Activated naive CD8-positive, alpha-beta T cell (primary cell): Measurements from ENCODE around the gene MMP12.
"Not testable (repeated sequence)": the region's sequence is repeated elsewhere in the genome, so short reads cannot be mapped to it uniquely, and the experiment has no call there.

ENCODE experiments used
- H3K27ac Mint-ChIP-seq: one replicate; pipeline ENCODE4 v1.8.0; 2021; ENCODE audit warnings: mixed read lengths
- H3K27me3 Mint-ChIP-seq: one replicate; pipeline ENCODE4 v1.8.0; 2021; ENCODE audit warnings: mixed read lengths
- H3K36me3 Mint-ChIP-seq: one replicate; pipeline ENCODE4 v1.8.0; 2021; ENCODE audit warnings: mixed read lengths
- H3K4me1 Mint-ChIP-seq: one replicate; pipeline ENCODE4 v1.8.0; 2021; ENCODE audit warnings: low read depth, mixed read lengths
- H3K4me3 Mint-ChIP-seq: one replicate; pipeline ENCODE4 v1.8.0; 2021; ENCODE audit warnings: mild to moderate bottlenecking, mixed read lengths
- H3K9me3 Mint-ChIP-seq: one replicate; pipeline ENCODE4 v1.8.0; 2021; ENCODE audit warnings: low read depth, mixed read lengths

MMP12 gene

DNA sequence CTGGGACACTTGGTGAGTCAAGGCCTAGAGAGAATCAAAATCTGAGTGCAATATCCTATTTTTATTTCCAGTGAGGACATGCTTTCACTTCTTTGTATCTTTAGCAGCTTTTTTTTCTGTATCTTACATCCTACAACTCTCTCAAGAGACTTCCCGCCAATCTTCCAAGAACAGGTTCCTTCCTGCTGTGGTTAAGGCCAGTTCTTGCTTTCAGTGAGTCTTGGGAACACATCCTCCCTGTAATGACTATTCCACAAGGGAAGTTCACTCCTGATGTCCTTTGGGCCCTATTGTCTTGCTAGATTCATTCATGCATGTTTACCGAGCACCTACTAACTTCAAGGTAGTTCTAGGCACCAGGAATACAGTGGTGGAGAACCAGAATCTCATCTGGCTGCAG is 3.8 kb upstream of the MMP12 start:
- H3K4me3 Mint-ChIP-seq = no peak overlapping the region
- H3K36me3 Mint-ChIP-seq = no peaks in the 10 kb centered on the region
- no peaks in the 10 kb centered on the region for H3K4me1 Mint-ChIP-seq
- H3K9me3 Mint-ChIP-seq = no peaks in the 10 kb centered on the region
- no peak overlapping the region for H3K27ac Mint-ChIP-seq
- peaks cover 8% of the 10 kb centered on the region for H3K27me3 Mint-ChIP-seq

DNA sequence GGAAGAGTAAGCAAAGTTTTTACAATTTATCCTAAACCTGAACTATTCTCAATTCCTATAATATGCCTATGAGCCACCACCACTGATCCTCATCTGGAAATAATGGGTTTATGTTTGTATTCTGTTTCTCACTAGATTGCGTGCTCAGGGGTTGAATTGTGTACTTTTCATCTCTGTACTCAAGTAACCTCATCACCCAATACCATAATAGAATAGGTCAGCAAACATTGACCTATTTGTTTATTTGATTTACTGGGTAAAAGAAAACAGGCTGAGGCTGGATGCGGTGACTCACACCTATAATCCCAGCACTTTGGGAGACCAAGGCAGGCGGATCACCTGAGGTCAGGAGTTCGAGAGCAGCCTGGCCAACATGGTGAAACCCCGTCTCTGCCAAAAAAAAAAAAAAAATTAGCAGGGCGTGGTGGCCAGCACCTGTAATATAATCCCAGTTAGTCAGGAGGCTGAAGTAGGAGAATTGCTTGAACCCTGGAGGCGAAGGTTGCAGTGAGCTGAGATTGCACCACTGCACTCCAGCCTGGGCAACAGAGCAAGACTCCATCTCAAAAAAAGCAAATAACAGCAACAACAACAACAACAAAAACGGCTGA is 5.3 kb downstream of the MMP12 start:
- H3K4me1 Mint-ChIP-seq, H3K9me3 Mint-ChIP-seq, H3K36me3 Mint-ChIP-seq, H3K27me3 Mint-ChIP-seq, H3K4me3 Mint-ChIP-seq, H3K27ac Mint-ChIP-seq: not testable (repeated sequence)

DNA sequence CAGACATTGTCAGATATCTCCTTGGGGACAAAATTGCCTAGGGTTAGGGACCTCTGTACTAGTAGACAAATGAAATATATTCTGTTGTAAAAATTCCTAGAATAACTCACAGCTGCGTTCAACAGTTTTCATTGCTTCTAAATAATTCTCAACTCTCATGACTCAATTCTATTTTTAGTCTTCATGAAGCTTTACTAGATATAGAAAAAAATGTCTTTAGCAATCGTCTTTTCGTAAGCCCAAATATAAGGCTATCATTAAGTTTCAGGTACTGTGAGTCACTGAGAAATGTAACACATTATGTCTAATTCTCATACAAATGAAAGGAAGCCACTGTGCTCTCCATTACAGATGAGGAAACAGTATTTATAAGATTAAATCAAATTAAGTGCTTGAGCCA is 6.4 kb downstream of the MMP12 start:
- H3K9me3 Mint-ChIP-seq = no peaks in the 10 kb centered on the region
- no peak overlapping the region for H3K27ac Mint-ChIP-seq
- H3K36me3 Mint-ChIP-seq = no peaks in the 10 kb centered on the region
- H3K27me3 Mint-ChIP-seq = peaks cover 10% of the 10 kb centered on the region
- no peaks in the 10 kb centered on the region for H3K4me1 Mint-ChIP-seq
- H3K4me3 Mint-ChIP-seq = no peak overlapping the region

DNA sequence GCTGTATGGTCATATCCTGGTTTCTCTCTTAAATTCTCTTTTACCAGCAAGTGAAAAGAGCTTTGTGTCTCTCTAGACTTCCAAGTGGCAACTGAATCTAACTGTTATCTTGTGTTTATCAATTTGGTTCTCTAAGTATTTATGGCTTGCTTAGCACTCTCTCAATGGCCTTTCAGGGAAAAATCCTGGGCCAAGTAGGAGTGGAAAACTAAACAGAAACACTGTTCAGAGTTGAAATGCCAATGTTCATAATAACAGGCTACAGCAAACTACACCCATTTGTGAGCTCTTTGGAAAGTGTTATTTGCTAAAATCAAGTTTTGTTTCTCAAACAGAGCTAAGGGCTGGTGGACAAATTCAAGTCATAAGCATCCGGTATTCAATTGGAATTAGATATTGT is 10.1 kb downstream of the MMP12 start:
- no peaks in the 10 kb centered on the region for H3K9me3 Mint-ChIP-seq
- H3K36me3 Mint-ChIP-seq = no peaks in the 10 kb centered on the region
- no peak overlapping the region for H3K4me3 Mint-ChIP-seq
- H3K27ac Mint-ChIP-seq = no peak overlapping the region
- H3K27me3 Mint-ChIP-seq = peaks cover 12% of the 10 kb centered on the region
- no peaks in the 10 kb centered on the region for H3K4me1 Mint-ChIP-seq

DNA sequence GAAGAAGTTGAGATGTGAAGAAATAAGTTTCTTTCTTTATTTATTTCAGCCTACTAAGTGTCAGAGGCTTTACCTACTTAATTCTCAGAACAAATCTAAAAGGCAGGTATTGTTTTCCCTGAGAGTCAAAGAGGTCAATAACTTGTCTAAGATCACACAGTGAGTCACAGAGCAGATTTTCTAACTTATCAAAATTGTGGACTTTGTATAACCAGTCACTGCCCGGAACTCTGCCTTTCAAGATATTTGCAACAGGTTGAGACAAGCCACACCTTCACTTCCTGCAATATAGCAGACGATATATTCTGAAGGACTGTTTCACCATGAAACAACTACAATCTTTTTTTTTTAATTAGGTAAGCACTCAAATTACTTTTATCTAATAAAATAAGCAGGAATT is 20.8 kb downstream of the MMP12 start:
- Mint-ChIP-seq H3K9me3 (no peaks in the 10 kb centered on the region), H3K27me3 (peaks cover 4% of the 10 kb centered on the region), H3K4me3 (no peak overlapping the region), H3K27ac (no peak overlapping the region), H3K4me1 (no peaks in the 10 kb centered on the region), H3K36me3 (no peaks in the 10 kb centered on the region)

DNA sequence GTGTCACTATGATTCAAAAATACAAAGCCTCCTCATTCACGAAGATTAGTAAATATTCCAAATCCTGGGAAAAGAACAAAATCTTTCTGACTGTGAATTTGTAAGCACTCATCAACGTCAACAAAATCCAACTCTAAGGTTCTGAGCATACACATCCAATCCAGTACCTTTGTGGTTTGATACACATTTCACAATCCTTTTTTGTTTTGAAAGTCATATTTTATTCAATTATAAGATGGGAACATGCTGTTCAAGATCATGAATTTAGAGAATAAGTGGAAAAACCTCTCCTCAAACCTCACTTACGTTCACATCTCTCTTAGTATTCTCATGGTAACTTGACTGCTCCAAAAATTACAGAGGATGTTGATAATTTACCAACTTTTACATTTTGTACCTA is 21.7 kb downstream of the MMP12 start:
- no peak overlapping the region for H3K27ac Mint-ChIP-seq
- no peaks in the 10 kb centered on the region for H3K9me3 Mint-ChIP-seq
- no peak overlapping the region for H3K4me3 Mint-ChIP-seq
- no peaks in the 10 kb centered on the region for H3K36me3 Mint-ChIP-seq
- no peaks in the 10 kb centered on the region for H3K4me1 Mint-ChIP-seq
- H3K27me3 Mint-ChIP-seq = peaks cover 9% of the 10 kb centered on the region

DNA sequence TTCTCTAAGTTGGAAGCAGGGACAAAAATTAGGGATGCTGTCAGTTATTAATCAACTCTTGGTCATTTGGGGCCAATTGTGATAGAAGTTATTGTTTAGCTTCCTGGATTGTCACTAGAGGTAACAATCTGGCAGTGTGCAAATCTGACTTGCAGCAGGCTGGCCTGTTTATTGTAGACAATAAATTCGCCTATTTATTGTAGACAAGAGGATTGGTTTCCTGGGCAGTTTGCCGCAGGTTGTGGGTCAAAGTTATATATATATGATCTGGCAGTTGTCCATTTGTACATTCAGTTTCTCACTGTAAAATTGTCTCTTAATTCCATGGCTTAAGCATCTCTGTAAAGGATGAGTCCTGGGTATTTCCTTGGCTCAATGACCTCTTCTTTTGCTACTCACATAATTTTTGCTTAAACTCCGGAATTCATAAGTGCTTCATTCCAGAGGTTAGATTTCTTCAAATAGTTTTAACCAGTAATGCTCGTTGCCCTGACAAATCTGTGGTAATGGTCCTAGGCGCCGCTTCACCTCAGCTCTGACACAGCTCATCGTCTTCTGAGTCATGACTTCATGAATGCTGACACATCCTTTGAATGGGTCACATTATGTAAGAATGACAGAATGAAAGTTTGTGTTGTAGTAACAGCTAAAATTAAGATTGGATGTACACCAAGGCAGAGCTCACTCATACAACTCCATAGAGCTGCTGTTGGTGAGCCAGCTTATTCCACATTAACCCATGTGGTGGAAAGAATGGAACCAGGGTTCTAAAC is 23.6 kb downstream of the MMP12 start:
- Mint-ChIP-seq H3K4me3 (no peak overlapping the region), H3K36me3 (no peaks in the 10 kb centered on the region), H3K9me3 (no peaks in the 10 kb centered on the region), H3K4me1 (no peaks in the 10 kb centered on the region), H3K27me3 (peaks cover 9% of the 10 kb centered on the region), H3K27ac (no peak overlapping the region)

DNA sequence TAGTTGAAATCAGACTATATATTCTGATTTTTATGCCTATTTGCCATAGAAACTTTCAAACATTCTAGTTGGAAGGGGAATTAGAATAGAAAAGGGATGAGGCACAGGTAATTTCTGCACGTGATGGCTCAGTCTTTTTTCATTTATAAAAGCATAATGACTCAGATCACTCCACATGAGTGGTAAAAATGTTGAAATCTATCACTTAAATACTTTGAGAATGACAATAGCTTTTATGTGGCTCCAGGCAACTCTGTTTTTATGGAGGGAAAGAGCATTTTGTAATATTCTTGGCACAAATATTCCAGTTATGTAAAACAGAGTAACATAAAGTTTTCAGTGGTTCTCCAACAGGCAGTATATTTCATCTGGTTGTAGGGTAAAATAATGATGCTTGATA is 25.5 kb downstream of the MMP12 start:
- no peaks in the 10 kb centered on the region for H3K36me3 Mint-ChIP-seq
- no peaks in the 10 kb centered on the region for H3K4me1 Mint-ChIP-seq
- no peak overlapping the region for H3K4me3 Mint-ChIP-seq
- H3K27me3 Mint-ChIP-seq = peaks cover 9% of the 10 kb centered on the region
- no peak overlapping the region for H3K27ac Mint-ChIP-seq
- no peaks in the 10 kb centered on the region for H3K9me3 Mint-ChIP-seq

DNA sequence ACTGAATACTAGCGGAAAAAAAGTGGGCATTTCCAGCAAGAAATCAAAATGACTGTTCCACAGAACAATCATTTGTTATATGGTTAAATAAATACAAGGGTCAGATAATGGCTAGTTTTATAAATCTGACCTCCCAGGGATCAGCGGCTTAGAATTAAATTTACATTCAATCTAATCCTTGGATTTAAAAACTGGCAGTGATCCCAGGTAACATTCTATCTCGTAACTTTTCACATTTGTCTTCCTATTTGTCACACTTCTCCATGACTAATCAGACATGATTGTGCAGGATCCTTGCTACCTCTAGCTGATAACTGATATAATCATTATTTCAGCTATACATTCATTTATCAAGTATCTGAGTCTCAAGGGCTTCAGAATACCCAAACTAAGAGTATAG is 28.5 kb downstream of the MMP12 start:
- H3K4me3 Mint-ChIP-seq = no peak overlapping the region

DNA sequence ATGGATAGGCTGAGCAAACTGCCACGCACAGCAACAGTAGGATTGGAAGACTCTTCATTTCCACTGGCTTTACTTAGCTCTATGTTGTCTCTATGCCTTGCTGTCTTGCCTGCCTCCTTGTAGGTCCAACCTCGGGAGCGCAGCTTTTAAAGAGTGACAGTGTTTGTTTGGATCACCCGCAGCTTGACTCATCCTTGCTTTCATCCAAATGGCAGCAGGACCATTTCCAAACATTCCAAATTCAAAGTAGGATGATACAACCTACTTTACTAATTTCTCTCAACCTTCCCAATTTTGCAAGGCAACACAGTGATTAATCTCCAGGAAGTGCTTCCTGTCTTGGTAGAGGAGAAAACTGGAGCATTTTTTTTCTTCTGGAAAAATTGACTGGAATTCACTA is 31.3 kb downstream of the MMP12 start, which contains the start of gene MMP3:
TSS of gene MMP3 (minus strand) at position 121 of the 400 bp plus-strand sequence. CDS start at position 58, 63 bp downstream.
- Mint-ChIP-seq H3K27ac (no peak within 1 kb of the TSS), H3K9me3 (no peaks in the 10 kb centered on the region), H3K4me1 (no peaks in the 10 kb centered on the region), H3K4me3 (no peak within 1 kb of the TSS), H3K36me3 (no peaks in the 10 kb centered on the region), H3K27me3 (peaks cover 8% of the 10 kb centered on the region)

More for the DNA sequence above, 28.5 kb downstream of the MMP12 start:
- Mint-ChIP-seq H3K27ac (no peak overlapping the region), H3K9me3 (no peaks in the 10 kb centered on the region), H3K36me3 (no peaks in the 10 kb centered on the region), H3K27me3 (peaks cover 13% of the 10 kb centered on the region), H3K4me1 (no peaks in the 10 kb centered on the region)

DNA sequence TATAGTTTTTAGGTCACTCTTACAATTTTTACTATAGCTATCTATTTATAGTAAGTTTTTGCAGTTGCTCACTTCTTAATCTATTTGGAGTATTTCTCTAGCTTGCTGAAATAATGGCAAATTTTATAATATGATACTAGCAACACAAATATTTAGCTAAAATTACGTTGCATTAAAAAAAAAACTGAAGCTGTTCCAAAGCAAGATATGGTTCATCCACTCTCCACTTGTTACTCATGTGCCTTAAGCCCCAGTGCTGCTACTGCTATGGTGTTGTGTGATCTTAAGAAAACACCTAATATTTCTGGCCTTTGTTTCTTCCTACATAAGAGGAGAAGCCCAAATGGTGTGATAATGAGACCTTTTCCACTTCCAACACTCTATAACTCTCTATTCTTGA is 31.9 kb downstream of the MMP12 start:
- no peak overlapping the region for H3K27ac Mint-ChIP-seq
- no peaks in the 10 kb centered on the region for H3K4me1 Mint-ChIP-seq
- no peaks in the 10 kb centered on the region for H3K36me3 Mint-ChIP-seq
- H3K4me3 Mint-ChIP-seq = no peak overlapping the region
- H3K27me3 Mint-ChIP-seq = peaks cover 8% of the 10 kb centered on the region
- no peaks in the 10 kb centered on the region for H3K9me3 Mint-ChIP-seq

DNA sequence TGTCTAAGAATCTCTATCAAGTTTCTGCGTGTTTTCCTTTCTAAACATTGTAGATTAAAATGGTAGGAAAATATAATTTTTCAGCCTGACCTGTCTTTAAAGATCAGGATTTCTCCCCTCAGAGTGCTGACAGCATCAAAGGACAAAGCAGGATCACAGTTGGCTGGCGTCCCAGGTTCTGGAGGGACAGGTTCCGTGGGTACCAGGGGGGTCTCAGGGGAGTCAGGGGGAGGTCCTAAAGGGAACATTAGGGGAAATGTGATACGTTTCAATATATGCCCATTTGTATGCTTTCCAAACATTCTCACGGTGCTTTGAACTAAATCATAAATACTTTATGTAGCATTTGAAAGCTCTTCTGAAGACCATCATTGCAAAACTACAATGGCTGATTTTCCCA is 34.8 kb downstream of the MMP12 start:
- no peaks in the 10 kb centered on the region for H3K4me1 Mint-ChIP-seq
- H3K27me3 Mint-ChIP-seq = peaks cover 5% of the 10 kb centered on the region
- no peaks in the 10 kb centered on the region for H3K36me3 Mint-ChIP-seq
- H3K9me3 Mint-ChIP-seq = no peaks in the 10 kb centered on the region
- no peak overlapping the region for H3K4me3 Mint-ChIP-seq
- no peak overlapping the region for H3K27ac Mint-ChIP-seq

DNA sequence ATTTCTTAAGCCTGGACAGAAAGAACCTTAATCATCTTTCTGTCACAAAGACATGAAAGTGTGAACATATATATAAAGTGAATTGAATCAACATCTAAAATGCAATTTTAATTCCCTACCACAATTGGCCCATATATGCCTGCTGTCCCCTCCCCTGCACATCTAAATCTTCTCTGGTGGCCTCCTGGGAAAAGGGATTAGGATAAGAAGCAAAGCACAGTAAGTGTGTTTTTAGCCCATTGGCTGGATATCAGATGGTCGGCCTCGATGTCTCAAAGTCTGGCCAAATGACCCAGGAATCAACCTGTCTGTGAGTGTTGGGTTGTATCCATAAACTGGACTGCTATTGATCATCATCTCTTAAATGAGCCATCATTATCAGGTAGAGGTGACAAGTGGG is 37.1 kb downstream of the MMP12 start:
- Mint-ChIP-seq H3K4me3 (no peak overlapping the region), H3K27ac (no peak overlapping the region), H3K27me3 (peaks cover 3% of the 10 kb centered on the region), H3K4me1 (no peaks in the 10 kb centered on the region), H3K36me3 (no peaks in the 10 kb centered on the region), H3K9me3 (no peaks in the 10 kb centered on the region)

DNA sequence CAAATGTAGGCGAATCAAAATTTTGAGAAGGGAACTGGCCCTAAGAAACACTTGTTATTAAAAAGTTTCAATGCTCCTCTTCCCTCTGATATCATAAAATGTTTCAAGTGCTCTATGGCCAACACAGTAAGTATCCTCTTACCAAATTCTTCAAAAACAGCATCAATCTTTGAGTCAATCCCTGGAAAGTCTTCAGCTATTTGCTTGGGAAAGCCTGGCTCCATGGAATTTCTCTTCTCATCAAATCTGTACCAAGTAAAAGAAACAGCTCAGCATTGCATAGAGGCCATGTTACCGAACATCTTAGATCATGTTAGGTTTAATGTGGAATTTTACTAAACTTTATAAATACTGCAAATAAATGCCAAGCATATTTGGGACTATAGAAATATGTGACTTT is 37.6 kb downstream of the MMP12 start:
- Mint-ChIP-seq H3K27ac (no peak overlapping the region), H3K9me3 (no peaks in the 10 kb centered on the region), H3K27me3 (peaks cover 3% of the 10 kb centered on the region)

DNA sequence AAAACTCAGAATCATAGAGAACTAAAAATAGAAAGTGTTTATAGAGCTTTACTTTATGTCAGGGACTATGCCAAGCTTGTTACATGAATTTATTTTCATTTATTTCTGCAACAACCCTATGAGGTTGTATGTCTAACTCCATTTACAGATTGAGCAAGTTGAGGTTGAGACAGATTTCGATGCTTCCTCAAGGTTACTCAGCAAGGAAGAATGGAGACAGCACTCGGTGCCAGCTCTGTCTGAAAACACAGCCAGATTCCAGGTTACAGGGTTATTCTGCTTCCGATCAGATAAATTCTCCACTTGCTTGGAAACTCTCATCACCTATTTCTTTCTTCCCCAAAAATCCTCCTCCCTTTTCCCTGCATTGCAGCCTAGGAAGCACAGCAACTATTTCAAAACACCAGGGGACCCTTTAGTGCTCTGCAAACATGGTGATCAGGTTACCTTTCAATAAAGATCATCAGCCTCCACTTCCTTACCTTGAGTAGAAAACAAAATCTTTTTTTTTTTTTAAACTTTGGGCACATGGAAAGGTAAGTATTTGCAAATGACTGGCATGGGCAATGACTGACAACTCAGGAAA is 38.4 kb downstream of the MMP12 start:
- Mint-ChIP-seq H3K27ac (no peak overlapping the region), H3K4me3 (no peak overlapping the region), H3K27me3 (peaks cover 9% of the 10 kb centered on the region), H3K4me1 (no peaks in the 10 kb centered on the region), H3K9me3 (no peaks in the 10 kb centered on the region), H3K36me3 (no peaks in the 10 kb centered on the region)

More for the DNA sequence above, 37.6 kb downstream of the MMP12 start:
- Mint-ChIP-seq H3K4me1 (no peaks in the 10 kb centered on the region), H3K4me3 (no peak overlapping the region), H3K36me3 (no peaks in the 10 kb centered on the region)
